ENCODE data around the gene PLXND1. TPM values are rescaled to one million over a fixed set of nuclear protein-coding genes. Genes with fewer than 3 reads are reported as not detected.

The PLXND1 gene
- total RNA-seq, 2 experiments from 2014 or later: 4.7 to 6.0 TPM

DNA sequence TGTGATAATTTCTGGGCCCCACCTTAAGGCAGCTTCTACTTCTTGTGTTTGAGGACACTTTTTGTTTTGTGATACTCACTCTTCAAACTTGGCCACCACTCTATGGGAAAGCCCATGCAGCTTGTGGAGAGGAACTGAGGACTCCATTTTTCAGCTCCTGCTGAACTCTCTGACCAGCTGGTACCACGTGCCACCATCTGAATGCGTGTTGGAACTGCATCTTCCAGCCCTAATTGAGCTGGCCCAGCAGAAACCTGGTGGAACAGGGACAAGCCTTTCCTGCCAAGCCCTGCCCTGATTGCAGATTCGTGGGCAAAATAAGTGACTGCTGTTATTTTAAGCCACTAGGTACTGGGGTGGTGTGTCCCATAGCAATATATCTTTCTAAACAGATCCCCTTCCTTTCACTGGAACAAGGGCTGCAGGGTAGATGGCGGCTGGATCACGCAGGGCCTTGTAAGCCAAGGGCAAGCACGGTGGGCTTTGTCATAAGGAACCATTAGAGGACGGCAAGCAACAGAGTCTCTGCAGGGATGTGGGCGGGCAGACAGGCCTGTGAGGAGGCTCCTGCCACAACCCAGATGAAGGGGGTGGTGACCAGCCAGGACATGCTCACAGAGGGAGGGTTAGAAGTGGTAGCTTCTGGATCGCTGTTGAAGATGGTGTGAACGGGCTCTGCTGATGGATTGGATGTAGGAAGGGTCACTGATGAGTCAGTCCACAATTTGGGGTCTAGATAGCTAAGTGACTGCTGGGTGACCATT, 54.0 kb downstream of the PLXND1 start:
- Histone ChIP-seq H3K4me2 (ENCODE audit: low read length) (no peak overlapping the region), H3K79me2 (ENCODE audit: insufficient read depth, low read depth, low read length) (no peaks in the 10 kb centered on the region), H3K36me3 (ENCODE audit: insufficient read depth, low read length) (no peaks in the 10 kb centered on the region), H4K20me1 (ENCODE audit: insufficient read depth, low read length) (no peaks in the 10 kb centered on the region), H3K9me3 (ENCODE audit: low read length) (no peaks in the 10 kb centered on the region), H3K27ac (ENCODE audit: low read depth, low read length, poor library complexity, severe bottlenecking) (no peak overlapping the region), H2AFZ (ENCODE audit: low read length) (no peak overlapping the region), H3K4me1 (ENCODE audit: insufficient read depth, low read length, poor library complexity, severe bottlenecking) (peaks cover 19% of the 10 kb centered on the region), H3K9me2 (ENCODE audit: insufficient read depth, low read length) (no peaks in the 10 kb centered on the region), H3K4me3 (ENCODE audit: low read depth, low read length, poor library complexity, severe bottlenecking) (no peak overlapping the region)
- no TSS peak for BruUV-seq (replicated peaks)
- ChIA-PET POLR2A (no interaction called here), CTCF (ENCODE audit: unreplicated experiment) (interaction anchor here (1.0 kb wide), 1 partner anchor 18 kb away, joined by 3 read pairs; no protein-coding TSS in a partner anchor)
- DNase-seq (ENCODE audit: low spot score): no peak
- TF ChIP-seq EZH2phosphoT487 (IDR thresholded peaks at IDR 0.05; ENCODE audit: borderline replicate concordance, low read depth, low read length): no peak
- TF ChIP-seq, protein P1, sequence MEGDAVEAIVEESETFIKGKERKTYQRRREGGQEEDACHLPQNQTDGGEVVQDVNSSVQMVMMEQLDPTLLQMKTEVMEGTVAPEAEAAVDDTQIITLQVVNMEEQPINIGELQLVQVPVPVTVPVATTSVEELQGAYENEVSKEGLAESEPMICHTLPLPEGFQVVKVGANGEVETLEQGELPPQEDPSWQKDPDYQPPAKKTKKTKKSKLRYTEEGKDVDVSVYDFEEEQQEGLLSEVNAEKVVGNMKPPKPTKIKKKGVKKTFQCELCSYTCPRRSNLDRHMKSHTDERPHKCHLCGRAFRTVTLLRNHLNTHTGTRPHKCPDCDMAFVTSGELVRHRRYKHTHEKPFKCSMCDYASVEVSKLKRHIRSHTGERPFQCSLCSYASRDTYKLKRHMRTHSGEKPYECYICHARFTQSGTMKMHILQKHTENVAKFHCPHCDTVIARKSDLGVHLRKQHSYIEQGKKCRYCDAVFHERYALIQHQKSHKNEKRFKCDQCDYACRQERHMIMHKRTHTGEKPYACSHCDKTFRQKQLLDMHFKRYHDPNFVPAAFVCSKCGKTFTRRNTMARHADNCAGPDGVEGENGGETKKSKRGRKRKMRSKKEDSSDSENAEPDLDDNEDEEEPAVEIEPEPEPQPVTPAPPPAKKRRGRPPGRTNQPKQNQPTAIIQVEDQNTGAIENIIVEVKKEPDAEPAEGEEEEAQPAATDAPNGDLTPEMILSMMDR (conservative IDR thresholded peaks at IDR 0.05; ENCODE audit: low read length): no peak
- intact Hi-C loops (cut with micrococcal nuclease; ENCODE audit: unreplicated experiment): no loop called here

DNA sequence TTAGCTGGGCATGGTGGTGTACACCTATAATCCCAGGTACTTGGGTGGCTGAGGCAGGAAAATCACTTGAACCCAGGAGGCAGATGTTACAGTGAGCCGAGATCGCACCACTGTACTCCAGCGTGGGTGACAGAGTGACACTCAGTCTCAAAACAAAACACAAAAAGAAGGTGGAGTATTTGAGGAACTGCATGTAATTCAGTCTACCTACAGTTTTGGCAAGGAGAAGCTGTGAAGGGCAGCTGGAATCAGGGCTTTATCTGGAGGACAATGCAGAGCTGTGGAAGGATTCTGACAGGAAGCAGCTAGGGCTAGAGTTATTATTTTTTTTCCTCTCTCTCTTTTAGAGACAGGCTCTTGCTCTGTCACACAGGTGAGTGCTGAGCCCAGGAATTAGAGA, 56.7 kb downstream of the PLXND1 start:
- CTCF ChIA-PET (ENCODE audit: unreplicated experiment): no interaction called here
- no peak overlapping the region for H3K4me2 ChIP-seq (ENCODE audit: low read length)
- no peak for TF ChIP-seq EZH2phosphoT487 (IDR thresholded peaks at IDR 0.05; ENCODE audit: borderline replicate concordance, low read depth, low read length)
- TF ChIP-seq, protein P1 (conservative IDR thresholded peaks at IDR 0.05; ENCODE audit: low read length): no peak
- no peaks in the 10 kb centered on the region for H3K79me2 ChIP-seq (ENCODE audit: insufficient read depth, low read depth, low read length)
- no peak overlapping the region for H2AFZ ChIP-seq (ENCODE audit: low read length)
- no peaks in the 10 kb centered on the region for H3K9me2 ChIP-seq (ENCODE audit: insufficient read depth, low read length)
- no TSS peak for BruUV-seq (replicated peaks)
- intact Hi-C loops (cut with micrococcal nuclease; ENCODE audit: unreplicated experiment): no loop called here
- H3K9me3 ChIP-seq (ENCODE audit: low read length): no peaks in the 10 kb centered on the region
- H3K36me3 ChIP-seq (ENCODE audit: insufficient read depth, low read length): no peaks in the 10 kb centered on the region
- H3K27ac ChIP-seq (ENCODE audit: low read depth, low read length, poor library complexity, severe bottlenecking): no peak overlapping the region
- no peak overlapping the region for H3K4me3 ChIP-seq (ENCODE audit: low read depth, low read length, poor library complexity, severe bottlenecking)
- POLR2A ChIA-PET: interaction anchor here (0.9 to 1.1 kb wide), 3 partner anchors 9 to 678 kb away, joined by 3 to 5 read pairs (median 3); no protein-coding TSS in a partner anchor
- no peaks in the 10 kb centered on the region for H4K20me1 ChIP-seq (ENCODE audit: insufficient read depth, low read length)
- H3K4me1 ChIP-seq (ENCODE audit: insufficient read depth, low read length, poor library complexity, severe bottlenecking): peaks cover 17% of the 10 kb centered on the region
- DNase-seq (ENCODE audit: low spot score): no peak
